ENCODE measurements around the gene CBLN3. TPM values are rescaled to one million over a fixed set of nuclear protein-coding genes. Genes with fewer than 3 reads are reported as not detected.
"Not testable (repeated sequence)": the region's sequence is repeated elsewhere in the genome, so short reads cannot be mapped to it uniquely, and the experiment has no call there.

CBLN3 gene
- total RNA-seq, 2 experiments from 2014 or later, result 1.6 to 1.7 TPM

- H3K4me3 ChIP-seq (ENCODE audit: low read length), result no peak overlapping the region
- H3K9me3 Mint-ChIP-seq, result no peaks in the 10 kb centered on the region
These were observed 29.3 kb upstream of the CBLN3 start for GRCh38 chr14:24458736-24459135.

GRCh38 chr14:24456980-24457379 lies 27.5 kb upstream of the CBLN3 start:
- H3K27ac ChIP-seq (ENCODE audit: low read depth in 1 of 2, low read length in 2 of 2), result no peak overlapping the region
- peaks cover 10% of the 10 kb centered on the region for H3K36me3 Mint-ChIP-seq (ENCODE audit: low read depth)
- no peaks in the 10 kb centered on the region for H3K9me3 Mint-ChIP-seq
- H3K36me3 ChIP-seq (ENCODE audit: insufficient read depth, low read length), result no peaks in the 10 kb centered on the region
- H3K9me3 ChIP-seq (ENCODE audit: control insufficient read depth in 1 of 2, insufficient read depth in 1 of 2, low read length in 2 of 2), result peaks cover 0 to 3% of the 10 kb centered on the region in 2 experiments
- ChIA-PET CTCF (no interaction called here), POLR2A (no interaction called here)
- no peak for TF ChIP-seq CTCF (IDR thresholded peaks at IDR 0.05)
- H3K27me3 Mint-ChIP-seq, result no peaks in the 10 kb centered on the region
- no peak overlapping the region for H3K4me3 ChIP-seq (ENCODE audit: low read length)
- H3K27ac Mint-ChIP-seq, result no peak overlapping the region
- no peak for ATAC-seq (ENCODE audit: poor library complexity)
- no peaks in the 10 kb centered on the region for H3K4me1 Mint-ChIP-seq (ENCODE audit: low read depth)
- no peak overlapping the region for H3K4me3 Mint-ChIP-seq
- intact Hi-C loops (cut with DNase I, micrococcal nuclease), result no loop called here
- no peaks in the 10 kb centered on the region for H3K27me3 ChIP-seq (ENCODE audit: control insufficient read depth in 1 of 2, insufficient read depth in 2 of 2, low read length in 2 of 2)
- no peak for DNase-seq
- H3K4me1 ChIP-seq (ENCODE audit: insufficient read depth, low read length), result no peaks in the 10 kb centered on the region

More at GRCh38 chr14:24458736-24459135, 29.3 kb upstream of the CBLN3 start:
- Histone ChIP-seq H3K27ac (ENCODE audit: low read depth in 1 of 2, low read length in 2 of 2) (no peak overlapping the region), H3K9me3 (ENCODE audit: control insufficient read depth in 1 of 2, insufficient read depth in 1 of 2, low read length in 2 of 2) (no peaks in the 10 kb centered on the region), H3K36me3 (ENCODE audit: insufficient read depth, low read length) (no peaks in the 10 kb centered on the region), H3K27me3 (ENCODE audit: control insufficient read depth in 1 of 2, insufficient read depth in 2 of 2, low read length in 2 of 2) (no peaks in the 10 kb centered on the region), H3K4me1 (ENCODE audit: insufficient read depth, low read length) (no peaks in the 10 kb centered on the region)
- no peak for TF ChIP-seq CTCF (IDR thresholded peaks at IDR 0.05)
- no peak for ATAC-seq (ENCODE audit: poor library complexity)
- H3K27ac Mint-ChIP-seq, result no peak overlapping the region
- peaks cover 5% of the 10 kb centered on the region for H3K36me3 Mint-ChIP-seq (ENCODE audit: low read depth)
- no peaks in the 10 kb centered on the region for H3K27me3 Mint-ChIP-seq
- no peak for DNase-seq
- POLR2A ChIA-PET, result no interaction called here
- peaks cover 8% of the 10 kb centered on the region for H3K4me1 Mint-ChIP-seq (ENCODE audit: low read depth)
- no peak overlapping the region for H3K4me3 Mint-ChIP-seq
- intact Hi-C loops (cut with DNase I, micrococcal nuclease), result no loop called here
- CTCF ChIA-PET, result no interaction called here

GRCh38 chr14:24450828-24451227 lies 21.4 kb upstream of the CBLN3 start:
- H3K4me3 ChIP-seq (ENCODE audit: low read length); ATAC-seq (ENCODE audit: poor library complexity); H3K36me3 ChIP-seq (ENCODE audit: insufficient read depth, low read length); H3K4me1 ChIP-seq (ENCODE audit: insufficient read depth, low read length); POLR2A ChIA-PET; H3K27me3 Mint-ChIP-seq; intact Hi-C loops (cut with DNase I, micrococcal nuclease); H3K36me3 Mint-ChIP-seq (ENCODE audit: low read depth); H3K27ac Mint-ChIP-seq; CTCF ChIA-PET; H3K4me1 Mint-ChIP-seq (ENCODE audit: low read depth); H3K9me3 Mint-ChIP-seq; H3K9me3 ChIP-seq (ENCODE audit: control insufficient read depth in 1 of 2, insufficient read depth in 1 of 2, low read length in 2 of 2); H3K4me3 Mint-ChIP-seq; DNase-seq; H3K27me3 ChIP-seq (ENCODE audit: control insufficient read depth in 1 of 2, insufficient read depth in 2 of 2, low read length in 2 of 2); H3K27ac ChIP-seq (ENCODE audit: low read depth in 1 of 2, low read length in 2 of 2): not testable (repeated sequence)

GRCh38 chr14:24443053-24443665 lies 13.7 kb upstream of the CBLN3 start:
- Histone ChIP-seq H3K4me3 (ENCODE audit: low read length) (peak overlapping the region; percentile 88), H3K36me3 (ENCODE audit: insufficient read depth, low read length) (peaks cover 34% of the 10 kb centered on the region), H3K27ac (ENCODE audit: low read depth in 1 of 2, low read length in 2 of 2) (peak overlapping the region; percentile 93 to 99), H3K27me3 (ENCODE audit: control insufficient read depth in 1 of 2, insufficient read depth in 2 of 2, low read length in 2 of 2) (no peaks in the 10 kb centered on the region), H3K9me3 (ENCODE audit: control insufficient read depth in 1 of 2, insufficient read depth in 1 of 2, low read length in 2 of 2) (no peaks in the 10 kb centered on the region), H3K4me1 (ENCODE audit: insufficient read depth, low read length) (peaks cover 30% of the 10 kb centered on the region)
- Mint-ChIP-seq H3K4me1 (ENCODE audit: low read depth) (peaks cover 46% of the 10 kb centered on the region), H3K27ac (peak overlapping the region; percentile 90), H3K9me3 (no peaks in the 10 kb centered on the region), H3K4me3 (peak overlapping the region; percentile 88), H3K36me3 (ENCODE audit: low read depth) (peaks cover 47% of the 10 kb centered on the region), H3K27me3 (no peaks in the 10 kb centered on the region)
- DNase-seq (no peak), ATAC-seq (ENCODE audit: poor library complexity) (no peak)
- ChIA-PET CTCF (interaction anchor here (0.7 to 1.0 kb wide), 3 partner anchors 38 to 111 kb away, joined by 3 read pairs; no protein-coding TSS in a partner anchor), POLR2A (interaction anchor here (0.6 to 4.9 kb wide), 11 partner anchors 13 to 887 kb away, joined by 3 to 116 read pairs (median 4); partner anchors contain the start of genes ADCY4, CBLN3, CHMP4A and DHRS1)
- TF ChIP-seq CTCF (IDR thresholded peaks at IDR 0.05), result no peak
- intact Hi-C loops (cut with DNase I, micrococcal nuclease), result loop anchor here in 1 of 2 experiments (5.0 to 10.0 kb wide), 3 partner anchors 211 to 1138 kb away; partner anchors contain the start of genes AP1G2, BCL2L2, GMPR2 and NEDD8
